SK-N-SH treated with all-trans-retinoic acid at 6 μM for 48 hours (cell line): ENCODE data around the gene FLII.

Experiments used
- ATAC-seq: fragments of 200-7000 bp; cut with Tn5 transposase; 3 replicates; pipeline ENCODE4 v1.9.1; 2020; ENCODE audit warnings: mild to moderate bottlenecking, moderate library complexity
- BACH2 ChIP-seq: fragments of 250-450 bp; sonication (Bioruptor Pico); IDR thresholded peaks from 2 replicates; pipeline ENCODE4 v1.9.0; 2021; ENCODE audit warnings: mild to moderate bottlenecking, borderline replicate concordance
- CREB5 ChIP-seq: fragments of 250-450 bp; sonication (Bioruptor Pico); IDR thresholded peaks from 2 replicates; pipeline ENCODE4 v1.5.1; 2020; ENCODE audit warnings: low read depth, mild to moderate bottlenecking, moderate library complexity
- CSDC2 ChIP-seq: fragments of 250-450 bp; sonication (Bioruptor Pico); IDR thresholded peaks from 2 replicates; pipeline ENCODE4 v1.5.0; 2020; ENCODE audit warnings: mild to moderate bottlenecking, moderate library complexity
- CSRNP3 ChIP-seq: fragments of 250-450 bp; sonication (Bioruptor Pico); IDR thresholded peaks from 2 replicates; pipeline ENCODE4 v1.5.1; 2021; ENCODE audit warnings: mild to moderate bottlenecking, moderate library complexity
- GLIS3 ChIP-seq: fragments of 250-450 bp; sonication (Bioruptor Pico); IDR thresholded peaks from 2 replicates; pipeline ENCODE4 v1.5.0; 2020; ENCODE audit warnings: mild to moderate bottlenecking, moderate library complexity
- ISL1 ChIP-seq: fragments of 250-450 bp; sonication (Bioruptor Pico); IDR thresholded peaks from 2 replicates; pipeline ENCODE4 v2.1.2; 2022; ENCODE audit warnings: mild to moderate bottlenecking, moderate library complexity
- OSR1 ChIP-seq: fragments of 250-450 bp; sonication (Bioruptor Pico); IDR thresholded peaks from 2 replicates; pipeline ENCODE4 v1.8.0; 2022; ENCODE audit warnings: moderate library complexity, mild to moderate bottlenecking, inconsistent platforms
- PATZ1 ChIP-seq: fragments of 250-450 bp; sonication (Bioruptor Pico); IDR thresholded peaks from 2 replicates; pipeline ENCODE4 v1.8.0; 2020; ENCODE audit warnings: mild to moderate bottlenecking, moderate library complexity, borderline replicate concordance
- POU6F1 ChIP-seq: fragments of 250-450 bp; sonication (Bioruptor Pico); IDR thresholded peaks from 2 replicates; pipeline ENCODE4 v1.8.0; 2021; ENCODE audit warnings: low read depth, mild to moderate bottlenecking, moderate library complexity, borderline replicate concordance
- TCF4 ChIP-seq: fragments of 250-450 bp; sonication (Bioruptor Pico); IDR thresholded peaks from 2 replicates; pipeline ENCODE4 v1.8.0; 2021; ENCODE audit warnings: mild to moderate bottlenecking, moderate library complexity, borderline replicate concordance
- TOX ChIP-seq: fragments of 250-450 bp; sonication (Bioruptor Pico); IDR thresholded peaks from 2 replicates; pipeline ENCODE4 v1.8.0; 2021; ENCODE audit warnings: mild to moderate bottlenecking, moderate library complexity, borderline replicate concordance
- TSHZ2 ChIP-seq: fragments of 250-450 bp; sonication (Bioruptor Pico); IDR thresholded peaks from 2 replicates; pipeline ENCODE4 v1.5.0; 2020; ENCODE audit warnings: mild to moderate bottlenecking, moderate library complexity
- ZFP3 ChIP-seq: fragments of 250-450 bp; sonication (Bioruptor Pico); IDR thresholded peaks from 2 replicates; pipeline ENCODE4 v1.5.0; 2020; ENCODE audit warnings: mild to moderate bottlenecking, moderate library complexity
- ZFP30 ChIP-seq: fragments of 450-650 bp; formaldehyde crosslinking; IDR thresholded peaks from 2 replicates; pipeline ENCODE4 v1.5.0; 2022; ENCODE audit warnings: mild to moderate bottlenecking, moderate library complexity
- ZNF565 ChIP-seq: fragments of 450-650 bp; formaldehyde crosslinking; conservative IDR thresholded peaks from 2 replicates; pipeline ENCODE4 v1.5.0; 2020; ENCODE audit warnings: low read depth, mild to moderate bottlenecking, moderate library complexity
- ZNF8 ChIP-seq: fragments of 450-650 bp; formaldehyde crosslinking; IDR thresholded peaks from 2 replicates; pipeline ENCODE4 v1.5.0; 2020; ENCODE audit warnings: mild to moderate bottlenecking, moderate library complexity

Gene FLII

GRCh38 chr17:18270046-18270931 is 11.8 kb upstream of the FLII start:
- no peak for ATAC-seq

GRCh38 chr17:18267927-18268711 is 9.6 kb upstream of the FLII start:
- peak; percentile 45 for ATAC-seq
- no peak for TF ChIP-seq CSDC2
- TF ChIP-seq BACH2: no peak
- no peak for TF ChIP-seq TCF4 (CRISPR knock-in tag)
- TF ChIP-seq ZNF565: no peak
- TF ChIP-seq ISL1: no peak
- TF ChIP-seq CSRNP3 (CRISPR knock-in tag): no peak

More at GRCh38 chr17:18270046-18270931, 11.8 kb upstream of the FLII start:
- TF ChIP-seq BACH2: no peak
- no peak for TF ChIP-seq ZFP30 (CRISPR knock-in tag)
- no peak for TF ChIP-seq TSHZ2 (CRISPR knock-in tag)
- TF ChIP-seq CREB5 (CRISPR knock-in tag): no peak

GRCh38 chr17:18267366-18267765 is 8.8 kb upstream of the FLII start:
- TF ChIP-seq POU6F1 (CRISPR knock-in tag) (no peak), ZFP30 (CRISPR knock-in tag) (no peak), PATZ1 (CRISPR knock-in tag) (no peak), ZFP3 (CRISPR knock-in tag) (no peak), OSR1 (CRISPR knock-in tag) (no peak), GLIS3 (no peak)
- ATAC-seq: no peak; the same call in 2 of the 3 replicates

GRCh38 chr17:18263885-18264682 is 5.5 kb upstream of the FLII start:
- no peak for ATAC-seq
- no peak for TF ChIP-seq ZNF8
- TF ChIP-seq ISL1: no peak
- TF ChIP-seq TOX: no peak
